HG03159 (cell line): ENCODE results near the gene SLC43A3.

Experiments
- ATAC-seq: cut with Tn5 transposase; IDR thresholded peaks from one replicate; pipeline ENCODE4 v1.9.1; 2021; ENCODE audit warnings: mild to moderate bottlenecking, moderate library complexity; ENCODE audit not compliant: unreplicated experiment

The SLC43A3 gene

DNA sequence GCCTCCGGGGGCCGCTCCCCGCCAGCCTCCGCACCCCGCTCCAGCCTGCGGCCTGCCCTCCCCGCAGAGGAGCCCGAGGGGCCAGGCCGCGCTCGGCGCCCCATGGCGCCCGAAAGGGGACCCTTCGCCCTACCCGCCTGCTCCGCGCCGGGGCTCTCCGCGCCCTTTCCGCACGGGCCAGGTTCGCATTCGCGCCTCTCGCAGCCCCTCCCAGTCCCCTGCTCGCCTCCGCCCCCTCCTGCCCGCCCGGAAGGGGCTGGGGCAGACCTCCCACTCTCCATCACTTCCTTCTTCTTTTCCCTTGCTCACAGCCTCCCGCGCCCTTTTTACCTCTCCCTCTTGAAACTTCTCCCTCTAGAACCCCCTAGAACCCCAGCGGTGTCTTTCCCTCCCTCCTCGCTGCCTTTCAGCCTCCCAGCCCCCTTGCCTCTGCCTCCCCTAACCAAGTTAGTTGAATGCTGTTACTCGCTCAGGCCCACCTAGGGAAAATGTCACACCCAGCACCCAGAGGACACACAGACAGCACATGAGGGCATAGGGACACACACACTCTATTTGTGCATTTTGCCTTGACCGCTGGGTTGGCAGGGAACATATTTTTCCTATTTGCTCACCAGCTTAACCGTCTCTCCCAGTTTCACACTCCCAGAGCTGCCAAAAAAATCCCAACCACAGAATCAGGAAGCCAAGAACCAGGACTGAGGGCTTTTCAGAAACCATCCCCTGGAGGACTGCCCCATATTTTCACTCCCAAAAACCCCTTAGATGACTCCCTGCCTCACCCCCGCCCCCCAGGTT, at the start of gene SLC43A3:
TSS of gene SLC43A3 (minus strand) at position 193 of the 798 bp plus-strand sequence. CDS start 949 bp downstream, outside the sequence.
- ATAC-seq, result peak; percentile 49

DNA sequence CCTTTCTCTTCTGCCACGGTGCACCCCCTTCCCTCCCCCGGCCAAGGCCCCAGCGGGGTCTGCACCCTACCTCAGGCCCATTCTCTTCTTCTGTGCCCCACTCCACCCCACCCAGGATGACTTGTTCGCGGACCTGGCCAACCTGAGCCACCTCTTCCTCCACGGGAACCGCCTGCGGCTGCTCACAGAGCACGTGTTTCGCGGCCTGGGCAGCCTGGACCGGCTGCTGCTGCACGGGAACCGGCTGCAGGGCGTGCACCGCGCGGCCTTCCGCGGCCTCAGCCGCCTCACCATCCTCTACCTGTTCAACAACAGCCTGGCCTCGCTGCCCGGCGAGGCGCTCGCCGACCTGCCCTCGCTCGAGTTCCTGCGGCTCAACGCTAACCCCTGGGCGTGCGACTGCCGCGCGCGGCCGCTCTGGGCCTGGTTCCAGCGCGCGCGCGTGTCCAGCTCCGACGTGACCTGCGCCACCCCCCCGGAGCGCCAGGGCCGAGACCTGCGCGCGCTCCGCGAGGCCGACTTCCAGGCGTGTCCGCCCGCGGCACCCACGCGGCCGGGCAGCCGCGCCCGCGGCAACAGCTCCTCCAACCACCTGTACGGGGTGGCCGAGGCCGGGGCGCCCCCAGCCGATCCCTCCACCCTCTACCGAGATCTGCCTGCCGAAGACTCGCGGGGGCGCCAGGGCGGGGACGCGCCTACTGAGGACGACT, 49.3 kb upstream of the SLC43A3 start:
- peak; percentile 26 for ATAC-seq

DNA sequence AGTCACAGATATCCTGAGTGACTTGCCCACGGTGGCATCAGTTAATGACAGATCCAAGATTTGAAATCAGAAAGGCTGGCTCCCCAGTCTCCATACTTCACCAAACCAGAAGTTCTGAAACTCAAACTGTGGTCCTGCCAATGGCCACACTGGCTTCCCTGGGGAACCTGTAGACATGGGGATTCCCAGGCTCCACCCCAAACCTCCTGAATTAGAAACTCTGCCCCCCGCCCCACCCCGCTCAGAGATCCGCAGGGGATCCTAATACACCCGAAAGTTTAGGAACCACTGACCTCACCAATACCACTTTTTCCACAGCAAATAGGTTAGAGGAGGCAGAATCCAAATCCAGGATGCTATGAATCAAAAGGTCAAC, 48.7 kb upstream of the SLC43A3 start:
- ATAC-seq, result no peak

DNA sequence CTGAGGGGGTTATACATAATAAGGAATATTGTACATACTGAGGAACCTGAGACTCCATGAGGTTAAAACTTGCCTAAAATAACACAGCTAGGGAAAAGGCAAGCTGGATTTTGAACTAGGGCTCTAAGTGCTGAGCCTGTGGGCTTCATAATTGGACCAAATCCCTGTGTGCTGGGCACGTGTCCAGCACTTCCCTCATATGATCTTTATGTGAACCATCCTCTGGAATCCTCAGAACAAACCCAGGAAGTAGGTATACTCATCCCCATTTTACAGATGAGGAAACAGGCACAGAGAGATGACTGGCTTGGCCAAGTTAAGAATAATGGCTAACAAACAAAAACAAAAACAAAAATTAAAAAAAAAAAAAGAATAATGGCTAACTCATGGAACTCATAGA, 48.3 kb upstream of the SLC43A3 start:
- no peak for ATAC-seq

DNA sequence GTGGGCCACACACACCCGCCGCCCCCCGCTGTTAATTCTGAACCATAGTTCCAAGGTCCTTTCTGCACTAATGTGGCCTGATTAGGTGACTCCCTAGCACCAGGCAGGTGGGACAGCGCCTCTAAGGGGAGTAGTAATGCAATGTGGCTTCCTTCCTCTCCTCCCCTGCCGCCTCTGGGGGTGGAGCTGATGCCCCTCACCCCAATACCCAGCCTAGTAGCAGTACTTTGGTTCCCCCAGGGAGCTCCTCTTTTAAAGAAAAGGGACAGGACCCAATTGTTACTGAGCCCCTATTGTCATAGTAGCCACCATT, 47.8 kb upstream of the SLC43A3 start:
- ATAC-seq, result no peak

DNA sequence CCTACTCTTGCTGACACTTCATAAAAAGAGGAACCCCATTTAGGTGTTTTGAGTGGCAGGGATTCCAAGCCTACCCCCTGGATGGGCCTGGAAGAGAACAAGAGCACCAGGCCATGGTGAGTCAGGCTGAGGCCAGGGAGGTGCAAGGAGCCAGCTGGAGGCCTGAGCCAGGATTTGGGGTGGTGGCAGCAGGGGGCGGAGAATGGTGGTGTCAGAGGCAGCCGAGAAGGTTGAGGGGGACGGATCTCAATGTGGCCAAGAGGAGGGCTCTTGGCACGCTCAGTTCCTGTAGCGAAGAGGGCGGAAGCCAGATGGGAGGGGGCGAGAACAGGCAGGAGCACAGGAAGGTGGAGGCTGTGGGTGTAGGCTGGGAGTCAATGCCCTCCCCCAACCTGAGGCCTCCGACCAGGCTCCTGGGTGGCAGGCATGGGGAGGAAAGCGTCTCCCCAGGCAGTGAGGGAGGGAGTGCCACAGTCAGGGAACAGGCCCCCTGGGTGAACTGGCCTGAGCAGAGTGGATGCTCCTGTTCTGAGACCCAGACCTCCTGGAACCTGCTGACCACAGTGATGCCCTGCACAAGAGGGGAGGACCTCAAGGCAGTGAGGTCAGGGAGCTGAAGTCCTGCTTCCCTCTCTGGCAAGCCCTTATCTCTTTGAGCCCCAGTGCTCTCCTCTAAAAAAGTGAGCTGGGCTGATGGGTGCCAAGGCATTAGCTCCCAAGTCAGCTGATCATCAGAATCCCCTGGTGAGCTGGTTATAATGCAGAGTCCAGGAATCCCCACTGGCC, 47.3 kb upstream of the SLC43A3 start:
- peak; percentile 40 for ATAC-seq

DNA sequence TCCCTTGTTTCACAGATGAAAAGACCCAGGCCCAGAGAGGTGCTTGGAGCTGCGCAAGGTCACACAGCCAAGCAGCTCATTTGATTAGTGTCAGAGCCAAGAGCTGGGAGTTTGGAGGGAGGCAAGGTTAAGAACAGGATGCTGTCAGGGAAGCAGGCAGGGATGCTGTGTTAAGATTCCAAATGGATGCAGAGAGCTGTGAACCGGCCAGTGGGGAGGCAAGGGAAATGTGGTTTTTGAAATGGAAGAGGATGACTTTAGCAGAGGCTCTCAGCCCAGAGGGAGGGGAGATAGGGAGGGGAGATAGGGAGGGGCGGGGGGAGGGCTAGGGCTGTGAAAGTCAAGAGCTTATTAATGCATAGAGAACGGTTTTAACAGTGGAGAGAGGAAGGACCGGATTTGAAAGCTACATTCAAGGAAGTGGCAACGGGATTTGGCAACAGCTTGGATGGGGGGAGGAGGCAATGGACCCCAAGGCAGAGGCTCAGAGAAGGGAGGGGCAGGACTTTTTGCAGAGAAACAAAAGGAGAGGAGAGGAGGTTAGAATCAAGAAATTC, 46.4 kb upstream of the SLC43A3 start:
- no peak for ATAC-seq

DNA sequence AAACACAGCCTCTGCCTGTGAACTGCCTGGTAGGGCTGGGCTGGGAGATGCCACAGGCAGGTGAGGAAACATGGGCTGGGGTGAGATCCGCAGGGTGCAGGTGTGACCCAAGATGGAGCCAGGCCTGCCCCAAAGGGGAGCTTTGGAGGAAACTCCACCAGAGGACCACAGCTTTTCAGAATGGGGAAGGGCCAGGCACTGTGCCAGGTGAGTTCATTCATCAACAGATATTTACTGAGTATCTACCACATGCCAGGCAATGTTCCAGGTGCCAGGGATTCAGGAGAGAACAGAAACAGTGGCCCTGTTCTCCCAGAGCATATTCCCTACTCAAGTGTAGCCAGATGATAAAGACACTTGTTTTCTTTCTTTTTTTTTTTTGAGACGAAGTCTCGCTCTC, 44.6 kb upstream of the SLC43A3 start:
- ATAC-seq, result no peak

DNA sequence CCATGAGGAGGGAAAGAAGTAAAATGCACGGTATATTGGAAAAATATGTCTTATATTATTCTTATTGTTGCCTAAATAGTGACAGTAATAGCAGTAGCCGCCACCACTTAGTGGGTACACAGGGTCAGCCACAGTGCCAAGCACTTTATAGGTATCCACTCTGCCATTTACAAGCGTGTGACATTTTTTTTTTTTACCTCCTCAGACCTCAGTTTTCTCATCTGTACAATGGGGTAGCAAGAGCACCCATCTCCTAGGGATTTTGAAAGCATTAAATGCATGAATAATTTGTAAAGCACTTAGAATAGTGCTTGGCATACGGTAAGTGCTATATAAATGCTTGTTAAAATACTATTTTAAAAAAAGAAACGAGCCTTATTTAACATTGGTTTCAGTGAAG, 42.3 kb upstream of the SLC43A3 start:
- ATAC-seq, result no peak

DNA sequence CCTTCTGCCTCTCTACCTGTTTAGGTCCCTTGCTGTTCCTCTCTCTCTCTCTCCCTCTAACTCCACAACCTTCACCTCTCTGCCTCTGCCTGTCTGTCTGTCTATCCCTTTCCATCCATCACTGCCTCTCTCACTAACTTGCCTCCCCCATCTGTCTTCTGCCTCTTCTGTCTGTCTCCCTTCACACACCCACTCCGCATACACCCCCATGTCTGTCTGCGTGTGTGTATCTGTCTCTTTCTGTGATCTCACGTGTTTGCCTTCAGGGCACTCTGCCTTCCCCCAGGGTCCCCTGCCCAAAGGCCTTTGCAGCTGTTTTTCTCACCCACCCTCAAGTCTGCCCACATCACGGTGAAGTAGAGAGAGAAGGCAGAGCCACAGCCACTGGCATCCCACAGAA, 41.4 kb upstream of the SLC43A3 start:
- no peak for ATAC-seq

DNA sequence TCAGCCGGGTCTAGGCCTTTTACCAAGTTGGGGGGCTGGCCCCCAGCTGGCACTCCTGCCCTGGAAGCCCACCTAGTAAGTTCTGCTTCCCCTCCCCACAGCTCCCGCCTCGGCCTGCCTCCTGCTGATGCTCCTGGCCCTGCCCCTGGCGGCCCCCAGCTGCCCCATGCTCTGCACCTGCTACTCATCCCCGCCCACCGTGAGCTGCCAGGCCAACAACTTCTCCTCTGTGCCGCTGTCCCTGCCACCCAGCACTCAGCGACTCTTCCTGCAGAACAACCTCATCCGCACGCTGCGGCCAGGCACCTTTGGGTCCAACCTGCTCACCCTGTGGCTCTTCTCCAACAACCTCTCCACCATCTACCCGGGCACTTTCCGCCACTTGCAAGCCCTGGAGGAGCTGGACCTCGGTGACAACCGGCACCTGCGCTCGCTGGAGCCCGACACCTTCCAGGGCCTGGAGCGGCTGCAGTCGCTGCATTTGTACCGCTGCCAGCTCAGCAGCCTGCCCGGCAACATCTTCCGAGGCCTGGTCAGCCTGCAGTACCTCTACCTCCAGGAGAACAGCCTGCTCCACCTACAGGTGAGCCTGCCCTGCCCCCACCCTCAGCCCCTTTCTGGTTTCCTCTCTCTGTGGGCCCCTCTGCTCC, 40.7 kb upstream of the SLC43A3 start:
- ATAC-seq, result no peak

DNA sequence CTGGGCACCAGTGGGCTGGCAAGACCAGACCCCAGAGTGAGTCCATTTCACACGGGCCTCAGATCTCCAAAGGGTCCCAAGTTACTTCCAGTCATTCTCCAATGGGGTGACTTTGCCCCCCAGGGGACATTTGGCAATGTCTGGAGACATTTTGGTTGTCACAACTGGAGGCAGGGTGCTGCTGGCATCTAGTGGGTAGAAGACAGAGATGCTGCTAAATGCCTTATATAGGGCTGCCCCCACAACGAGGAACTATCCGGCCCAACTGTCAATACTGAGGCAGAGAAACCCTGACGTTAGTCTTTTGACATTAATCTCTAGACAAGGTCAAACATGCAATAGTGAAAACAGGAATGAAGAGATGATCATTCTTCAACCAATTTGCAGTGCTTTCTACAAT, 39.8 kb upstream of the SLC43A3 start:
- ATAC-seq, result no peak

DNA sequence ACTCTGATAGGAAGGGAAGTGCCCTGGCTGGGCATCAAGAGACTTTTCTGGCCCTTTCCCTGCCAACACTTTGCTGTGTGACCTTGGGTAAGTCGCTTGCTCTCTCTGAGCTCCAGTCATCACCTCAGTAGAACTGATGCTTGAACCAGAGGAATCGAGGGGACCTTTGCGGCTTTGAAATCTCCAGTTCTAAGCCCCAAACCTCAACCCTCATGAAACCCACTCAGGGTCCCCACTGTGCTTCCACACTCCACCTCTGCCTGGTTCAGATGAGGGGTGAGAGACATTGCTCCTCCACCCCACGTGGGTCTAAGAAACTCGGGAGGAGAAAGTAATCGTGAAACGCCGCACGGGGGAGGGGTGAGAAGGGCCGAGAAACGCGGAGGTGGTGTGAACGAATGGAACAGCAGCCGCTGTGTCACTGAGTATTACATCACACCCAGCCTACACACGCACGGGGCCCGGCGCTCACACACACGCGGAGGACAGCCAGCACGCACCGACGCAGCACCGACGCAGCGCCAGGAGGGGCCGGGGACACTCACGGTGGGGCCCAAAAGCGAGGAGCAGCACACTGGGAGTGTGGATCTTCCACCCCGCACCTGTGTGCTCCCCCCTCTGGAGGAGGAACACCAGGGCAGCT, 37.7 kb upstream of the SLC43A3 start:
- ATAC-seq, result no peak

DNA sequence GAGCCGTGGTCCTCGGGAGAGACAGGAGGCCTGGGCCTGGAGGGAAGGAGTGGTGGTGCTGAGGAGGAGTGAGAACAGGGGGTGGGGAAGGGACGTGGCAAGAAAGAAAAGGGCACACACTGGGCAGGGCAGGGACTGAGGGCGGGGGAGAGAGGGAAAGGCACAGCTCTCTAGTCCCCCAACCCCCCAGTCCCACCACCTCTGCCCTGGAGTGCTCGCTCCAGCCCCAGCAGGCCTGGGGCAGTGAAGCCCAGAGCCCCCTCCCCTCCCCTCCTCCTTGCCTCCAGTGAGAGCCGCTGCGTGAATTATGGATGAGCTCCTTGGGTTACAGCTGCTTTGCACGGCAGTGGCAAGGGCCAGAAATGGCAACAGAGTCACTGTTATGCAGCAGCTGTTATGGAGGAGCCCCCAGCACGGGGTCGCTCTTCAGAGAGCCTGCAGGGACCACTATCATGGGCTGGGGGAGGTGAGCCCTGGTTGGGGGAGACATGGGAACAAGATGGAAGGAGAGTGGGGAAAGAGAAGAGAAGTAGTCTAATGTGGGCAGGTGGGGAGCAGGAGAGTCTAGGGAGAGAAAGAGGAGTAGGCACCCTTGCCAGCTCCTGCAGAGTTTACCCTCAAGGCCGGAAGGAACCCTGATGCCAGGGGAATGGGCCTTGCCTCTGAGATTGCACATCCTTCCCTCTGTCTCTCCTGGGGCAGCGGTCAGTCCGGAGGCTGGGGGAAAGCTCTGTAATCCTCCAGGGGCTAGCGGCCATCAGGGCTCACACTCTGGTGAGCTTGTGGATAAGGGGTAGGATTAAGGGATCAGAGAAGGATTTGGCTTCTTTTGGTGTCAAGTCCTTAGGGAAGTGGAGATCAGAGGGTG, 37.0 kb upstream of the SLC43A3 start:
- ATAC-seq, result no peak

DNA sequence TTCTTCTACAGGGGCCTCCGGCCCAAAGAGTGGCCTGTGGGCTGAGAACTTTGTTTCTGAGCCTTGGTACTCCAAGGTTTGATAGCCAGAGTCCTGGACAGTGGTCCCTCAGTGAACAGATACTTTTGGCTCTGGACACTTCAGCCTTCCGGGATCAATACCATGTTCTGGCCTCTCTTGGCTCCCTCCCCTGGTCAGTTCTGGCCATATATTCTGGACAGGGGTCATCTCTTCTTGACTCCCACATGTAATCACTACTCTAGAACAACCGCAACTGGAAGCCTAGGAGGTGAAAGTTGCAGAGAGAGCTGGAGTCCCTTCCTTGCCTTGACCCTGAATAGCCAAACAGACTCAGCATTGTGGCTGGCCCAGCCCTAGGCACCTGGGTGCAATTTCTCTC, 35.7 kb upstream of the SLC43A3 start:
- no peak for ATAC-seq

DNA sequence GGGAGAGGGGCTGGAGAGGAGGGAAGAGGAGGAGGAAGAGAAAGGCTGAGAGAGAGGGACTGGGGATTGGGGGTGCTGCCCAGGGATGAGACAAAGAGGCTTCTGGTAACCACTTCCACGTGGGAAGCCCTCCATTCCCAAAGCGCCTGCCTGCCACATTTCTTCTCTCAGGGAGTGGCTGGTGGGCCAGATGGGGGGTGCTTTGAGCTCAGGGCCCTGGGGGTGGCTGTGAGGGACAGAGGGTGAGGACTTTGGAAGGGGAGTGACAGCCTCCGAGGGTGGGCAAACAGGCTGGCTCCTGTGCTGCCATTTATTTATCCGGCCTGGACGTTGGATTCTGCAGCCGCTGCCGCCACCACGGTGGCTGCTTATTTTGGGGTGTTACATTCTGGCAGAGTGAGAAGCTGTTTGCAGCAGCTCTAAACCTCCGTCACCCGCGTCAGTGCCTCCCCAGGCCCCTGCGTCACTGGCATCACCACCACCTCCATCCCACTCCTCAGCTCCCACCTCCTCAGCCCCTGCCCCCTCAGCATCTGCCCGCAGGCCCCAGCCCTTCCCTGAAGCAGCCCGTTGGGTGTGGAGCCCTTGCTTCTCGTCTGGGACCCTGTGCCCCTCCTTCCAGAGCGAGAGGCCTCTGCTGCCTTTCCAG, 35.0 kb upstream of the SLC43A3 start:
- ATAC-seq, result no peak

DNA sequence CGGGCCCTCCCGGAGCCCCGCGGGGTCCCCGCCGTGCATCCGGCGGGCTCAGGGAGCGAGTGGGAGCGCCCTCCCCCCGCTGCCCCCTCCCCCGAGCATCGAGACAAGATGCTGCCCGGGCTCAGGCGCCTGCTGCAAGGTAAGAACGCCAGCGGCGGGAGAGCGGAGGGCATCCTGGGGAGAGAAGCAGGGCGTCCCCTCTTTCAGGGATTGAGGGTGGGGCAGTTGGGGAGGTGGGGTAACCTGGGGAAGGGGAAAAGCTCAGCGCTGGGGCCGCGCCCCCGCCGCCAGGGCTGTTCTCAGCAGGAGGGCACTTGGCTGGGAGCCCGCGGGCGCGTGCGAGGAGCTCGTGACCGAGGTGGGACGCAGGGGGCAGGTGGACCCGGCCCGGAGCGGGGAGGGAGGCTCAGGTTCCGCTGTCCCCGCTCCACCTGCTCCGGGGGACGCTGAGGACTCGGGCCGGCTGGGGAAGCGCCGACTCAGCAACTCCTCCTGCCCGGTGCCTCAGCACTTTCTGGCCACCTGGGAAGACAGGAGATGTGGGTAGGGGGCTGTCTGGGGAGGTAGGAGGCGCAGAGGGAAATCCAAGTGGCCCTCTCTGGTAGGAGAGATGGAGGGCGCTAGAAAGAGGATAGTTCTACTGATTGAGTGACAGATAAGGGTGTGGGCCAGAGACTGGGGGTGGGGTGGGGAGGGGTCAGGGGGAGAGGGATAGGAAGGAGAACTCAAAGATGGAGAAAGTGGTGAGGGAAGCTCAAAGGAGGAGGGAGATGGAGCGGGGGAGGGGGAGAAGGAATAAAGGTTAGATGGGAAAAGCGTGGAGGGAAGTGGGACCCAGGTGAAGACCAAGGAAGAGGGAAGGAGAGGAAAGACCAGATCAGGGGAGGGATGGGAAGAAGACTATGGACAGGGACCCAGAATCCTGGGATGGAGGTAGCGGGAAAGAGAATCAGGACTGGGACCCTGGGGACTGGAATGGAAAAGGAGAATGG, 34.1 kb upstream of the SLC43A3 start:
- no peak for ATAC-seq
